Mesenteric fat pad (tissue), 1 donor: ENCODE measurements around the gene FBXO2. TPM values are rescaled to one million over a fixed set of nuclear protein-coding genes. Genes with fewer than 3 reads are reported as not detected.

ENCODE experiments used
- DNase-seq: peaks from one replicate; pipeline ENCODE4 v3.0.0-alpha.2; 2020; ENCODE audit warnings: low spot score
- long read RNA-seq: library from polyadenylated mRNA; unstranded; transcript quantifications from one replicate; pipeline ENCODE4 v2.0.0, GENCODE V29; 2020
- total RNA-seq: library from RNA; stranded (reverse); fragmentation: NEBNext Ultra II Directional; extraction: Animal tissue kit (Norgen Biotek cat#: 25700); gene quantifications from one replicate; pipeline ENCODE4 v1.2.1, GENCODE V29; 2021
- donor health status: DM: yes; HTN: yes; CAD: no.

Gene FBXO2
- total RNA-seq: 0.71 TPM
- long read RNA-seq, partial matches to known transcripts: 0 of 3 reads
- long read RNA-seq, other reads (novel, unspliced or antisense): 0 of 3 reads

- DNase-seq: no peak
These were observed at the start of gene FBXO2, which contains the start of gene FBXO44 for GRCh38 chr1:11654137-11654938. TSS of gene FBXO2 (minus strand) at chr1:11654429. CDS start at chr1:11654340, 89 bp downstream. TSS of gene FBXO44 (plus strand) at chr1:11654877. CDS start at chr1:11655836, 959 bp downstream.

GRCh38 chr1:11703357-11704193 lies 49.3 kb upstream of the FBXO2 start:
- DNase-seq: no peak

GRCh38 chr1:11701981-11702803 lies 48.0 kb upstream of the FBXO2 start:
- DNase-seq: no peak

- DNase-seq: no peak
These were observed 47.3 kb upstream of the FBXO2 start for GRCh38 chr1:11701551-11701961.

- DNase-seq: no peak
These were observed 46.6 kb upstream of the FBXO2 start for GRCh38 chr1:11700601-11701467.

GRCh38 chr1:11697893-11698210 lies 43.6 kb upstream of the FBXO2 start:
- no peak for DNase-seq

- no peak for DNase-seq
These were observed 43.1 kb upstream of the FBXO2 start for GRCh38 chr1:11697188-11697892.

GRCh38 chr1:11695861-11696260 lies 41.6 kb upstream of the FBXO2 start:
- DNase-seq: no peak

- DNase-seq: no peak
These were observed 39.7 kb upstream of the FBXO2 start for GRCh38 chr1:11693917-11694316.

- no peak for DNase-seq
These were observed 38.9 kb upstream of the FBXO2 start for GRCh38 chr1:11693024-11693590.

- no peak for DNase-seq
These were observed 37.9 kb upstream of the FBXO2 start for GRCh38 chr1:11691928-11692711.

- no peak for DNase-seq
These were observed 37.2 kb upstream of the FBXO2 start, which contains the start of gene DRAXIN for GRCh38 chr1:11691302-11691914. TSS of gene DRAXIN (plus strand) at chr1:11691710. CDS start at chr1:11706259, 14,549 bp downstream.

- no peak for DNase-seq
These were observed 36.4 kb upstream of the FBXO2 start for GRCh38 chr1:11690397-11691301.

- no peak for DNase-seq
These were observed 34.3 kb upstream of the FBXO2 start for GRCh38 chr1:11688506-11688905.

GRCh38 chr1:11685210-11685752 lies 31.1 kb upstream of the FBXO2 start:
- no peak for DNase-seq

GRCh38 chr1:11684070-11684469 lies 29.8 kb upstream of the FBXO2 start:
- DNase-seq: no peak

- DNase-seq: no peak
These were observed 28.6 kb upstream of the FBXO2 start for GRCh38 chr1:11682799-11683198.
